ENCODE results near the gene DISC1. TPM values are rescaled to one million over a fixed set of nuclear protein-coding genes. Genes with fewer than 3 reads are reported as not detected.
A peak's percentile ranks its signal among the peaks of the same experiment; 100 is the strongest.

Gene DISC1
- total RNA-seq, 2 experiments from 2014 or later, result 17.5 to 18.0 TPM

- H3K36me3 Mint-ChIP-seq (ENCODE audit: low read depth), result peaks cover 3% of the 10 kb centered on the region
- no peak overlapping the region for H3K4me3 Mint-ChIP-seq
- no peaks in the 10 kb centered on the region for H3K9me3 Mint-ChIP-seq
- H3K27ac Mint-ChIP-seq, result no peak overlapping the region
- no peak for DNase-seq
- CTCF ChIA-PET, result no interaction called here
- POLR2A ChIA-PET, result no interaction called here
- no peaks in the 10 kb centered on the region for H3K27me3 Mint-ChIP-seq
- no peaks in the 10 kb centered on the region for H3K4me1 Mint-ChIP-seq
These were observed 201.8 kb downstream of the DISC1 start for GRCh38 chr1:231828182-231828920.

GRCh38 chr1:231829332-231829731, 202.7 kb downstream of the DISC1 start:
- H3K4me3 Mint-ChIP-seq, result no peak overlapping the region
- no peak overlapping the region for H3K27ac Mint-ChIP-seq
- H3K4me1 Mint-ChIP-seq, result no peaks in the 10 kb centered on the region
- CTCF ChIA-PET, result no interaction called here
- peaks cover 3% of the 10 kb centered on the region for H3K36me3 Mint-ChIP-seq (ENCODE audit: low read depth)
- DNase-seq, result no peak
- no peaks in the 10 kb centered on the region for H3K27me3 Mint-ChIP-seq
- H3K9me3 Mint-ChIP-seq, result no peaks in the 10 kb centered on the region
- POLR2A ChIA-PET, result no interaction called here

GRCh38 chr1:231836227-231836893, 209.8 kb downstream of the DISC1 start:
- Mint-ChIP-seq H3K4me3 (no peak overlapping the region), H3K36me3 (ENCODE audit: low read depth) (no peaks in the 10 kb centered on the region), H3K4me1 (no peaks in the 10 kb centered on the region), H3K27ac (no peak overlapping the region), H3K27me3 (no peaks in the 10 kb centered on the region), H3K9me3 (no peaks in the 10 kb centered on the region)
- DNase-seq, result no peak
- ChIA-PET CTCF (no interaction called here), POLR2A (no interaction called here)

GRCh38 chr1:231838521-231838920, 211.9 kb downstream of the DISC1 start:
- Mint-ChIP-seq H3K27me3 (no peaks in the 10 kb centered on the region), H3K9me3 (no peaks in the 10 kb centered on the region), H3K27ac (no peak overlapping the region), H3K4me3 (no peak overlapping the region), H3K36me3 (ENCODE audit: low read depth) (no peaks in the 10 kb centered on the region), H3K4me1 (no peaks in the 10 kb centered on the region)
- CTCF ChIA-PET, result interaction anchor here (0.6 kb wide), 1 partner anchor 81 kb away, joined by 3 read pairs; no protein-coding TSS in a partner anchor
- no peak for DNase-seq
- POLR2A ChIA-PET, result no interaction called here

- DNase-seq, result no peak
- Mint-ChIP-seq H3K4me1 (peaks cover 10% of the 10 kb centered on the region), H3K27ac (no peak overlapping the region), H3K36me3 (ENCODE audit: low read depth) (no peaks in the 10 kb centered on the region), H3K9me3 (no peaks in the 10 kb centered on the region), H3K4me3 (no peak overlapping the region), H3K27me3 (no peaks in the 10 kb centered on the region)
- CTCF ChIA-PET, result interaction anchor here (1.6 kb wide), 1 partner anchor 83 kb away, joined by 5 read pairs; no protein-coding TSS in a partner anchor
- POLR2A ChIA-PET, result no interaction called here
These were observed 213.4 kb downstream of the DISC1 start for GRCh38 chr1:231839999-231840398.

GRCh38 chr1:231841616-231842344, 215.2 kb downstream of the DISC1 start:
- H3K36me3 Mint-ChIP-seq (ENCODE audit: low read depth), result no peaks in the 10 kb centered on the region
- CTCF ChIA-PET, result interaction anchor here (1.0 to 1.6 kb wide), 2 partner anchors 12 to 85 kb away, joined by 3 to 5 read pairs; no protein-coding TSS in a partner anchor
- H3K27ac Mint-ChIP-seq, result no peak overlapping the region
- H3K4me3 Mint-ChIP-seq, result no peak overlapping the region
- peaks cover 14% of the 10 kb centered on the region for H3K4me1 Mint-ChIP-seq
- POLR2A ChIA-PET, result no interaction called here
- H3K9me3 Mint-ChIP-seq, result no peaks in the 10 kb centered on the region
- no peaks in the 10 kb centered on the region for H3K27me3 Mint-ChIP-seq
- DNase-seq, result no peak

GRCh38 chr1:231842441-231842840, 215.9 kb downstream of the DISC1 start:
- no peak overlapping the region for H3K27ac Mint-ChIP-seq
- no peaks in the 10 kb centered on the region for H3K27me3 Mint-ChIP-seq
- H3K4me3 Mint-ChIP-seq, result no peak overlapping the region
- no peak for DNase-seq
- peaks cover 14% of the 10 kb centered on the region for H3K4me1 Mint-ChIP-seq
- no peaks in the 10 kb centered on the region for H3K36me3 Mint-ChIP-seq (ENCODE audit: low read depth)
- ChIA-PET CTCF (no interaction called here), POLR2A (interaction anchor here (0.6 kb wide), 1 partner anchor 332 kb away, joined by 3 read pairs; no protein-coding TSS in a partner anchor)
- H3K9me3 Mint-ChIP-seq, result no peaks in the 10 kb centered on the region

- Mint-ChIP-seq H3K4me1 (peaks cover 14% of the 10 kb centered on the region), H3K9me3 (no peaks in the 10 kb centered on the region), H3K27ac (no peak overlapping the region), H3K4me3 (no peak overlapping the region), H3K27me3 (no peaks in the 10 kb centered on the region), H3K36me3 (ENCODE audit: low read depth) (no peaks in the 10 kb centered on the region)
- ChIA-PET POLR2A (no interaction called here), CTCF (interaction anchor here (0.9 kb wide), 1 partner anchor 88 kb away, joined by 3 read pairs; no protein-coding TSS in a partner anchor)
- DNase-seq, result peak; percentile 23
These were observed 218.5 kb downstream of the DISC1 start for GRCh38 chr1:231844986-231845502.

- Mint-ChIP-seq H3K4me1 (peaks cover 14% of the 10 kb centered on the region), H3K4me3 (no peak overlapping the region), H3K27ac (no peak overlapping the region), H3K9me3 (no peaks in the 10 kb centered on the region), H3K27me3 (no peaks in the 10 kb centered on the region), H3K36me3 (ENCODE audit: low read depth) (no peaks in the 10 kb centered on the region)
- no peak for DNase-seq
- POLR2A ChIA-PET, result no interaction called here
- CTCF ChIA-PET, result interaction anchor here (0.6 kb wide), 1 partner anchor 19 kb away, joined by 3 read pairs; no protein-coding TSS in a partner anchor
These were observed 221.2 kb downstream of the DISC1 start for GRCh38 chr1:231847612-231848397.

GRCh38 chr1:231849981-231850380, 223.4 kb downstream of the DISC1 start:
- Mint-ChIP-seq H3K27ac (no peak overlapping the region), H3K4me3 (no peak overlapping the region), H3K4me1 (peaks cover 4% of the 10 kb centered on the region), H3K36me3 (ENCODE audit: low read depth) (no peaks in the 10 kb centered on the region), H3K27me3 (no peaks in the 10 kb centered on the region), H3K9me3 (no peaks in the 10 kb centered on the region)
- DNase-seq, result no peak
- CTCF ChIA-PET, result no interaction called here
- POLR2A ChIA-PET, result no interaction called here

GRCh38 chr1:231850786-231851185, 224.2 kb downstream of the DISC1 start:
- H3K9me3 Mint-ChIP-seq, result no peaks in the 10 kb centered on the region
- no peaks in the 10 kb centered on the region for H3K4me1 Mint-ChIP-seq
- ChIA-PET CTCF (no interaction called here), POLR2A (no interaction called here)
- no peak overlapping the region for H3K4me3 Mint-ChIP-seq
- no peak overlapping the region for H3K27ac Mint-ChIP-seq
- no peaks in the 10 kb centered on the region for H3K36me3 Mint-ChIP-seq (ENCODE audit: low read depth)
- no peak for DNase-seq
- H3K27me3 Mint-ChIP-seq, result no peaks in the 10 kb centered on the region

GRCh38 chr1:231853588-231854207, 227.1 kb downstream of the DISC1 start:
- POLR2A ChIA-PET, result no interaction called here
- Mint-ChIP-seq H3K4me3 (no peak overlapping the region), H3K27ac (no peak overlapping the region), H3K36me3 (ENCODE audit: low read depth) (no peaks in the 10 kb centered on the region), H3K27me3 (no peaks in the 10 kb centered on the region), H3K4me1 (no peaks in the 10 kb centered on the region), H3K9me3 (no peaks in the 10 kb centered on the region)
- CTCF ChIA-PET, result interaction anchor here (1.0 to 1.4 kb wide), 2 partner anchors 13 to 78 kb away, joined by 3 read pairs; no protein-coding TSS in a partner anchor
- DNase-seq, result no peak

All from activated CD4-positive, alpha-beta memory T cell treated with anti-CD3 and anti-CD28 coated beads, Interleukin-2, amount 10 ng/mL, durations not matched to agents 7 days and 5 days (primary cell).